GM18909 (cell line): ENCODE data around the gene KLHDC9.

Experiments
- ATAC-seq: cut with Tn5 transposase; IDR thresholded peaks from one replicate; pipeline ENCODE4 v1.9.1; 2021; ENCODE audit warnings: mild to moderate bottlenecking; ENCODE audit not compliant: unreplicated experiment, poor library complexity

Gene KLHDC9

GRCh38 chr1:161074676-161075368 lies 23.3 kb upstream of the KLHDC9 start:
- no peak for ATAC-seq

GRCh38 chr1:161076410-161076809 lies 21.8 kb upstream of the KLHDC9 start:
- no peak for ATAC-seq

- no peak for ATAC-seq
Measured at GRCh38 chr1:161077426-161077825, 20.7 kb upstream of the KLHDC9 start.

- ATAC-seq: no peak
Measured at GRCh38 chr1:161079436-161080110, 18.6 kb upstream of the KLHDC9 start.

- no peak for ATAC-seq
Measured at GRCh38 chr1:161080441-161081405, 17.4 kb upstream of the KLHDC9 start.

GRCh38 chr1:161081519-161081918 lies 16.6 kb upstream of the KLHDC9 start:
- ATAC-seq: no peak

GRCh38 chr1:161082483-161082882 lies 15.7 kb upstream of the KLHDC9 start:
- no peak for ATAC-seq

GRCh38 chr1:161082996-161083747 lies 15.0 kb upstream of the KLHDC9 start:
- ATAC-seq: no peak

- ATAC-seq: no peak
Measured at GRCh38 chr1:161083748-161084596, 14.2 kb upstream of the KLHDC9 start.

- ATAC-seq: no peak
Measured at GRCh38 chr1:161084597-161084988, 13.6 kb upstream of the KLHDC9 start.

GRCh38 chr1:161085165-161085564 lies 13.0 kb upstream of the KLHDC9 start:
- ATAC-seq: no peak

GRCh38 chr1:161086457-161086856 lies 11.7 kb upstream of the KLHDC9 start:
- no peak for ATAC-seq

- no peak for ATAC-seq
Measured at GRCh38 chr1:161088587-161089110, 9.5 kb upstream of the KLHDC9 start.

- ATAC-seq: no peak
Measured at GRCh38 chr1:161089251-161089924, 8.8 kb upstream of the KLHDC9 start, which contains the start of gene NECTIN4. TSS of gene NECTIN4 (minus strand) at chr1:161089558. CDS start at chr1:161089296, 262 bp downstream.

GRCh38 chr1:161089938-161090337 lies 8.2 kb upstream of the KLHDC9 start:
- ATAC-seq: no peak

- ATAC-seq: no peak
Measured at GRCh38 chr1:161090617-161091016, 7.5 kb upstream of the KLHDC9 start.

- no peak for ATAC-seq
Measured at GRCh38 chr1:161091093-161091492, 7.1 kb upstream of the KLHDC9 start.

GRCh38 chr1:161091796-161092507 lies 6.2 kb upstream of the KLHDC9 start:
- no peak for ATAC-seq
